K562 (cell line): ENCODE data around the gene ANKRD6. TPM values are rescaled to one million over a fixed set of nuclear protein-coding genes. Genes with fewer than 3 reads are reported as not detected.

Experiments used
- BMI1 ChIP-seq: fragments of 150-350 bp; IDR thresholded peaks from 2 replicates; pipeline ENCODE4 v1.6.1; 2014; ENCODE audit warnings: low read length
- ELF2 ChIP-seq: fragments of 250-450 bp; sonication (Bioruptor Pico); IDR thresholded peaks from 2 replicates; pipeline ENCODE4 v1.5.0; 2021; ENCODE audit warnings: mild to moderate bottlenecking
- MCM5 ChIP-seq: fragments of 450-650 bp; IDR thresholded peaks from 2 replicates; pipeline ENCODE4 v1.6.1; 2016; ENCODE audit warnings: low read depth
- NR2C2 ChIP-seq, 2 experiments: fragments of 200-800 bp in 1 of 2; sonication (Bioruptor generic) in 1 of 2; sonication (generic) in 1 of 2; formaldehyde crosslinking in 1 of 2; IDR thresholded peaks; 2 replicates each; pipeline versions ENCODE4 v1.6.1 to v1.8.0; 2016 to 2022; ENCODE audit warnings: mild to moderate bottlenecking in 1 of 2, missing compliant biosample characterization in 1 of 2, missing genetic modification characterization in 1 of 2, missing genetic modification reagents in 1 of 2
- ZNF3 ChIP-seq: fragments of 250-450 bp; sonication (Bioruptor Pico); IDR thresholded peaks from 2 replicates; pipeline ENCODE4 v1.5.0; 2021; ENCODE audit warnings: mild to moderate bottlenecking, moderate library complexity
- polyA plus RNA-seq, 8 experiments: library from polyadenylated mRNA; depleted of rRNA in 4 of 8; stranded (reverse) in 5 of 8; unstranded in 3 of 8; fragments of >200 nt; fragmentation: Nextera tagmentation in 2 of 8; fragmentation: Illumina TruSeq in 1 of 8; extraction: Ambion mirVana in 2 of 8; extraction: Trizol in 1 of 8; gene quantifications; 2 replicates each; pipeline versions ENCODE4 v1.2.1 to v1.2.3, GENCODE V29; 2011 to 2014; ENCODE audit warnings: inconsistent platforms in 1 of 8, missing spikeins in 1 of 8
- total RNA-seq, 7 experiments: library from RNA; depleted of rRNA in 6 of 7; stranded (reverse); fragments of >200 nt in 6 of 7; fragmentation: Illumina TruSeq in 2 of 7; extraction: Trizol in 2 of 7; gene quantifications; 2 replicates each; pipeline versions ENCODE4 v1.2.1 to v1.2.3, GENCODE V29; 2011 to 2021; ENCODE audit warnings: low replicate concordance in 1 of 7
- TF ChIP-seq, protein P1 (sequence below): sonication (generic); formaldehyde crosslinking; IDR thresholded peaks from 2 replicates; pipeline ENCODE4 v1.8.0; 2022; ENCODE audit warnings: missing genetic modification reagents, mild to moderate bottlenecking, borderline replicate concordance
- TF ChIP-seq, protein P2 (sequence below): fragments of 250-450 bp; sonication (Bioruptor Pico); IDR thresholded peaks from 2 replicates; pipeline ENCODE4 v1.9.0; 2021; ENCODE audit warnings: mild to moderate bottlenecking
- TF ChIP-seq, protein P3 (sequence below): sonication (generic); formaldehyde crosslinking; IDR thresholded peaks from 2 replicates; pipeline ENCODE4 v1.8.1; 2023; ENCODE audit warnings: missing genetic modification reagents, mild to moderate bottlenecking, borderline replicate concordance
- TF ChIP-seq, protein P4 (sequence below): fragments of 250-450 bp; sonication (Bioruptor Pico); IDR thresholded peaks from 2 replicates; pipeline ENCODE4 v1.4.0; 2020; ENCODE audit warnings: mild to moderate bottlenecking, moderate library complexity
- TF ChIP-seq, protein P5 (sequence below): fragments of 250-450 bp; sonication (Bioruptor Pico); IDR thresholded peaks from 2 replicates; pipeline ENCODE4 v1.4.0; 2020

ANKRD6 gene
- total and polyA plus RNA-seq, 9 of the 15 experiments (the other 6 are each of a cell fraction or from before 2014, with no cell fraction given) = 0.04 to 0.22 (median 0.08) TPM; not detected in 4

DNA sequence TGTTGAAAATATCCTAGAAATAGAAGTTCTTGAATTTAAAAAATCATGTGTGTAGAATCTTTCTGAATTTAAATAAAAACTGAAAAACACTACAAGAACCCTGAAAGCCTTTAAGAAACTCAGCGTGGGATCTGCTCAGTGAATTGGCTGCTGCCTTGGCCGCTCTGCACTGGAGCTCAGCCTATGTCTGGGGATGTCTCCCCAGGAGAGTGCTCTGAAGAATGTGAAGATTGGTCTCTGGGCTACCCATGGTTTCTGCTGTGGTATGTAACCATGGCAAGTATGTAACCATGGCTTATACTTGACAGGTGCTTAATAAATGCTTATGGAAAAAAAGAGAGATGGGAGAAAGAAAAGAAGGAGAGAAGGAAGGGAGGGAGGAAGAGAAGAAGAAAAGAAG is 17.8 kb upstream of the ANKRD6 start (continued):
- no peak for TF ChIP-seq ELF2 (CRISPR knock-in tag)
- TF ChIP-seq, protein P1, sequence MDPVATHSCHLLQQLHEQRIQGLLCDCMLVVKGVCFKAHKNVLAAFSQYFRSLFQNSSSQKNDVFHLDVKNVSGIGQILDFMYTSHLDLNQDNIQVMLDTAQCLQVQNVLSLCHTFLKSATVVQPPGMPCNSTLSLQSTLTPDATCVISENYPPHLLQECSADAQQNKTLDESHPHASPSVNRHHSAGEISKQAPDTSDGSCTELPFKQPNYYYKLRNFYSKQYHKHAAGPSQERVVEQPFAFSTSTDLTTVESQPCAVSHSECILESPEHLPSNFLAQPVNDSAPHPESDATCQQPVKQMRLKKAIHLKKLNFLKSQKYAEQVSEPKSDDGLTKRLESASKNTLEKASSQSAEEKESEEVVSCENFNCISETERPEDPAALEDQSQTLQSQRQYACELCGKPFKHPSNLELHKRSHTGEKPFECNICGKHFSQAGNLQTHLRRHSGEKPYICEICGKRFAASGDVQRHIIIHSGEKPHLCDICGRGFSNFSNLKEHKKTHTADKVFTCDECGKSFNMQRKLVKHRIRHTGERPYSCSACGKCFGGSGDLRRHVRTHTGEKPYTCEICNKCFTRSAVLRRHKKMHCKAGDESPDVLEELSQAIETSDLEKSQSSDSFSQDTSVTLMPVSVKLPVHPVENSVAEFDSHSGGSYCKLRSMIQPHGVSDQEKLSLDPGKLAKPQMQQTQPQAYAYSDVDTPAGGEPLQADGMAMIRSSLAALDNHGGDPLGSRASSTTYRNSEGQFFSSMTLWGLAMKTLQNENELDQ = no peak
- TF ChIP-seq, protein P2, sequence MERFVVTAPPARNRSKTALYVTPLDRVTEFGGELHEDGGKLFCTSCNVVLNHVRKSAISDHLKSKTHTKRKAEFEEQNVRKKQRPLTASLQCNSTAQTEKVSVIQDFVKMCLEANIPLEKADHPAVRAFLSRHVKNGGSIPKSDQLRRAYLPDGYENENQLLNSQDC (CRISPR knock-in tag) = no peak
- no peak for TF ChIP-seq BMI1
- TF ChIP-seq, protein P3, sequence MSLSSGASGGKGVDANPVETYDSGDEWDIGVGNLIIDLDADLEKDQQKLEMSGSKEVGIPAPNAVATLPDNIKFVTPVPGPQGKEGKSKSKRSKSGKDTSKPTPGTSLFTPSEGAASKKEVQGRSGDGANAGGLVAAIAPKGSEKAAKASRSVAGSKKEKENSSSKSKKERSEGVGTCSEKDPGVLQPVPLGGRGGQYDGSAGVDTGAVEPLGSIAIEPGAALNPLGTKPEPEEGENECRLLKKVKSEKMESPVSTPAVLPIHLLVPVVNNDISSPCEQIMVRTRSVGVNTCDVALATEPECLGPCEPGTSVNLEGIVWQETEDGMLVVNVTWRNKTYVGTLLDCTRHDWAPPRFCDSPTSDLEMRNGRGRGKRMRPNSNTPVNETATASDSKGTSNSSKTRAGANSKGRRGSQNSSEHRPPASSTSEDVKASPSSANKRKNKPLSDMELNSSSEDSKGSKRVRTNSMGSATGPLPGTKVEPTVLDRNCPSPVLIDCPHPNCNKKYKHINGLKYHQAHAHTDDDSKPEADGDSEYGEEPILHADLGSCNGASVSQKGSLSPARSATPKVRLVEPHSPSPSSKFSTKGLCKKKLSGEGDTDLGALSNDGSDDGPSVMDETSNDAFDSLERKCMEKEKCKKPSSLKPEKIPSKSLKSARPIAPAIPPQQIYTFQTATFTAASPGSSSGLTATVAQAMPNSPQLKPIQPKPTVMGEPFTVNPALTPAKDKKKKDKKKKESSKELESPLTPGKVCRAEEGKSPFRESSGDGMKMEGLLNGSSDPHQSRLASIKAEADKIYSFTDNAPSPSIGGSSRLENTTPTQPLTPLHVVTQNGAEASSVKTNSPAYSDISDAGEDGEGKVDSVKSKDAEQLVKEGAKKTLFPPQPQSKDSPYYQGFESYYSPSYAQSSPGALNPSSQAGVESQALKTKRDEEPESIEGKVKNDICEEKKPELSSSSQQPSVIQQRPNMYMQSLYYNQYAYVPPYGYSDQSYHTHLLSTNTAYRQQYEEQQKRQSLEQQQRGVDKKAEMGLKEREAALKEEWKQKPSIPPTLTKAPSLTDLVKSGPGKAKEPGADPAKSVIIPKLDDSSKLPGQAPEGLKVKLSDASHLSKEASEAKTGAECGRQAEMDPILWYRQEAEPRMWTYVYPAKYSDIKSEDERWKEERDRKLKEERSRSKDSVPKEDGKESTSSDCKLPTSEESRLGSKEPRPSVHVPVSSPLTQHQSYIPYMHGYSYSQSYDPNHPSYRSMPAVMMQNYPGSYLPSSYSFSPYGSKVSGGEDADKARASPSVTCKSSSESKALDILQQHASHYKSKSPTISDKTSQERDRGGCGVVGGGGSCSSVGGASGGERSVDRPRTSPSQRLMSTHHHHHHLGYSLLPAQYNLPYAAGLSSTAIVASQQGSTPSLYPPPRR (CRISPR knock-in tag) = no peak
- no peak for TF ChIP-seq ZNF3
- no peak for TF ChIP-seq NR2C2 (CRISPR knock-in tag; IDR thresholded peaks at IDR 0.05)
- TF ChIP-seq NR2C2 (tag; IDR thresholded peaks at IDR 0.05) = no peak
- no peak for TF ChIP-seq MCM5
- TF ChIP-seq, protein P4, sequence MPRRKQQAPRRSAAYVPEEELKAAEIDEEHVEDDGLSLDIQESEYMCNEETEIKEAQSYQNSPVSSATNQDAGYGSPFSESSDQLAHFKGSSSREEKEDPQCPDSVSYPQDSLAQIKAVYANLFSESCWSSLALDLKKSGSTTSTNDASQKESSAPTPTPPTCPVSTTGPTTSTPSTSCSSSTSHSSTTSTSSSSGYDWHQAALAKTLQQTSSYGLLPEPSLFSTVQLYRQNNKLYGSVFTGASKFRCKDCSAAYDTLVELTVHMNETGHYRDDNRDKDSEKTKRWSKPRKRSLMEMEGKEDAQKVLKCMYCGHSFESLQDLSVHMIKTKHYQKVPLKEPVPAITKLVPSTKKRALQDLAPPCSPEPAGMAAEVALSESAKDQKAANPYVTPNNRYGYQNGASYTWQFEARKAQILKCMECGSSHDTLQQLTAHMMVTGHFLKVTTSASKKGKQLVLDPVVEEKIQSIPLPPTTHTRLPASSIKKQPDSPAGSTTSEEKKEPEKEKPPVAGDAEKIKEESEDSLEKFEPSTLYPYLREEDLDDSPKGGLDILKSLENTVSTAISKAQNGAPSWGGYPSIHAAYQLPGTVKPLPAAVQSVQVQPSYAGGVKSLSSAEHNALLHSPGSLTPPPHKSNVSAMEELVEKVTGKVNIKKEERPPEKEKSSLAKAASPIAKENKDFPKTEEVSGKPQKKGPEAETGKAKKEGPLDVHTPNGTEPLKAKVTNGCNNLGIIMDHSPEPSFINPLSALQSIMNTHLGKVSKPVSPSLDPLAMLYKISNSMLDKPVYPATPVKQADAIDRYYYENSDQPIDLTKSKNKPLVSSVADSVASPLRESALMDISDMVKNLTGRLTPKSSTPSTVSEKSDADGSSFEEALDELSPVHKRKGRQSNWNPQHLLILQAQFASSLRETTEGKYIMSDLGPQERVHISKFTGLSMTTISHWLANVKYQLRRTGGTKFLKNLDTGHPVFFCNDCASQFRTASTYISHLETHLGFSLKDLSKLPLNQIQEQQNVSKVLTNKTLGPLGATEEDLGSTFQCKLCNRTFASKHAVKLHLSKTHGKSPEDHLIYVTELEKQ (CRISPR knock-in tag) = no peak
- TF ChIP-seq, protein P5, sequence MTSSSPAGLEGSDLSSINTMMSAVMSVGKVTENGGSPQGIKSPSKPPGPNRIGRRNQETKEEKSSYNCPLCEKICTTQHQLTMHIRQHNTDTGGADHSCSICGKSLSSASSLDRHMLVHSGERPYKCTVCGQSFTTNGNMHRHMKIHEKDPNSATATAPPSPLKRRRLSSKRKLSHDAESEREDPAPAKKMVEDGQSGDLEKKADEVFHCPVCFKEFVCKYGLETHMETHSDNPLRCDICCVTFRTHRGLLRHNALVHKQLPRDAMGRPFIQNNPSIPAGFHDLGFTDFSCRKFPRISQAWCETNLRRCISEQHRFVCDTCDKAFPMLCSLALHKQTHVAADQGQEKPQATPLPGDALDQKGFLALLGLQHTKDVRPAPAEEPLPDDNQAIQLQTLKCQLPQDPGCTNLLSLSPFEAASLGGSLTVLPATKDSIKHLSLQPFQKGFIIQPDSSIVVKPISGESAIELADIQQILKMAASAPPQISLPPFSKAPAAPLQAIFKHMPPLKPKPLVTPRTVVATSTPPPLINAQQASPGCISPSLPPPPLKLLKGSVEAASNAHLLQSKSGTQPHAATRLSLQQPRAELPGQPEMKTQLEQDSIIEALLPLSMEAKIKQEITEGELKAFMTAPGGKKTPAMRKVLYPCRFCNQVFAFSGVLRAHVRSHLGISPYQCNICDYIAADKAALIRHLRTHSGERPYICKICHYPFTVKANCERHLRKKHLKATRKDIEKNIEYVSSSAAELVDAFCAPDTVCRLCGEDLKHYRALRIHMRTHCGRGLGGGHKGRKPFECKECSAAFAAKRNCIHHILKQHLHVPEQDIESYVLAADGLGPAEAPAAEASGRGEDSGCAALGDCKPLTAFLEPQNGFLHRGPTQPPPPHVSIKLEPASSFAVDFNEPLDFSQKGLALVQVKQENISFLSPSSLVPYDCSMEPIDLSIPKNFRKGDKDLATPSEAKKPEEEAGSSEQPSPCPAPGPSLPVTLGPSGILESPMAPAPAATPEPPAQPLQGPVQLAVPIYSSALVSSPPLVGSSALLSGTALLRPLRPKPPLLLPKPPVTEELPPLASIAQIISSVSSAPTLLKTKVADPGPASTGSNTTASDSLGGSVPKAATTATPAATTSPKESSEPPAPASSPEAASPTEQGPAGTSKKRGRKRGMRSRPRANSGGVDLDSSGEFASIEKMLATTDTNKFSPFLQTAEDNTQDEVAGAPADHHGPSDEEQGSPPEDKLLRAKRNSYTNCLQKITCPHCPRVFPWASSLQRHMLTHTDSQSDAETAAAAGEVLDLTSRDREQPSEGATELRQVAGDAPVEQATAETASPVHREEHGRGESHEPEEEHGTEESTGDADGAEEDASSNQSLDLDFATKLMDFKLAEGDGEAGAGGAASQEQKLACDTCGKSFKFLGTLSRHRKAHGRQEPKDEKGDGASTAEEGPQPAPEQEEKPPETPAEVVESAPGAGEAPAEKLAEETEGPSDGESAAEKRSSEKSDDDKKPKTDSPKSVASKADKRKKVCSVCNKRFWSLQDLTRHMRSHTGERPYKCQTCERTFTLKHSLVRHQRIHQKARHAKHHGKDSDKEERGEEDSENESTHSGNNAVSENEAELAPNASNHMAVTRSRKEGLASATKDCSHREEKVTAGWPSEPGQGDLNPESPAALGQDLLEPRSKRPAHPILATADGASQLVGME (CRISPR knock-in tag) = no peak
